Body of pancreas (tissue), 4 donors: ENCODE measurements around the gene STIM1.

Experiments
- CTCF ChIP-seq, 7 experiments: fragments of 450-650 bp in 4 of 7; fragments of 200-600 bp in 3 of 7; sonication (generic) in 3 of 7; IDR thresholded peaks; one replicate each; pipeline ENCODE4 v1.5.1; 2016 to 2019; ENCODE audit warnings: antibody characterized with exemption in 7 of 7
- POLR2A ChIP-seq, 3 donors: fragments of 450-650 bp; IDR thresholded peaks; one replicate each; pipeline ENCODE4 v1.6.1; 2016; ENCODE audit warnings: antibody characterized with exemption in 3 of 3, mild to moderate bottlenecking in 2 of 3

GRCh38 chr11:3834349-3834663 is 21.2 kb upstream of the STIM1 start:
- TF ChIP-seq CTCF (IDR thresholded peaks at IDR 0.05) (no peak), POLR2A (IDR thresholded peaks at IDR 0.05) (no peak)
